Neural cell (in vitro differentiated cells): Measurements from ENCODE around the gene NADK2. TPM values are rescaled to one million over a fixed set of nuclear protein-coding genes. Genes with fewer than 3 reads are reported as not detected.

Source experiments
- H2AFZ ChIP-seq: fragments of 200-600, 300-800 bp; sonication (generic), shearing (Covaris generic); 2 replicates; pipeline ENCODE4 v1.6.0; 2014; ENCODE audit warnings: low read depth, mild to moderate bottlenecking, antibody characterized with exemption, low read length, moderate library complexity
- H3F3A ChIP-seq: fragments of 200-600 bp; shearing (Covaris generic); 2 replicates; pipeline ENCODE4 v1.6.1; 2016; ENCODE audit warnings: mild to moderate bottlenecking, moderate library complexity, mixed read lengths, antibody characterized with exemption, low read length; ENCODE audit not compliant: insufficient read depth, poor library complexity, severe bottlenecking
- H3K27ac ChIP-seq: fragments of 200-600, 300-800 bp; sonication (generic), shearing (Covaris generic); 2 replicates; pipeline ENCODE4 v1.5.1; 2014; ENCODE audit warnings: mild to moderate bottlenecking, low read length, moderate library complexity
- H3K27me3 ChIP-seq: fragments of 300-800, 200-600 bp; sonication (generic), shearing (Covaris generic); 2 replicates; pipeline ENCODE4 v1.6.0; 2014; ENCODE audit warnings: mild to moderate bottlenecking, low read depth, low read length, moderate library complexity; ENCODE audit not compliant: insufficient read depth
- H3K36me3 ChIP-seq: fragments of 300-800, 200-600 bp; sonication (generic), shearing (Covaris generic); 2 replicates; pipeline ENCODE4 v1.5.1; 2014; ENCODE audit warnings: mild to moderate bottlenecking, antibody characterized with exemption, low read length, moderate library complexity; ENCODE audit not compliant: insufficient read depth
- H3K4me2 ChIP-seq: fragments of 300-800, 200-600 bp; sonication (generic), shearing (Covaris generic); 2 replicates; pipeline ENCODE4 v1.6.0; 2014; ENCODE audit warnings: mild to moderate bottlenecking, low read length
- H3K4me3 ChIP-seq: fragments of 300-800, 200-600 bp; sonication (generic), shearing (Covaris generic); 2 replicates; pipeline ENCODE4 v1.5.1; 2014; ENCODE audit warnings: mild to moderate bottlenecking, low read length, moderate library complexity
- H3K79me2 ChIP-seq: fragments of 200-600 bp; shearing (Covaris generic); replicated peaks from 2 replicates; pipeline ENCODE4 v1.6.0; 2014; ENCODE audit warnings: mild to moderate bottlenecking, low read length, moderate library complexity; ENCODE audit not compliant: insufficient read depth
- H3K9ac ChIP-seq: fragments of 300-800, 200-600 bp; sonication (generic), shearing (Covaris generic); 2 replicates; pipeline ENCODE4 v1.6.1; 2016; ENCODE audit warnings: mild to moderate bottlenecking, low read length, mixed read lengths
- H3K9me2 ChIP-seq: fragments of 200-600 bp; shearing (Covaris generic); 2 replicates; pipeline ENCODE4 v1.6.1; 2016; ENCODE audit warnings: mild to moderate bottlenecking, low read length, mixed read lengths; ENCODE audit not compliant: insufficient read depth
- H3K9me3 ChIP-seq: fragments of 200-600, 300-800 bp; sonication (generic), shearing (Covaris generic); 2 replicates; pipeline ENCODE4 v1.6.1; 2016; ENCODE audit warnings: mild to moderate bottlenecking, mixed run types, low read length, moderate library complexity, mixed read lengths
- H4K20me1 ChIP-seq: fragments of 200-600 bp; shearing (Covaris generic); 2 replicates; pipeline ENCODE4 v1.6.1; 2016; ENCODE audit warnings: mild to moderate bottlenecking, mixed run types; ENCODE audit not compliant: insufficient read depth
- CTCF ChIP-seq: fragments of 450-650 bp; IDR thresholded peaks from 2 replicates; pipeline ENCODE4 v1.5.1; 2014; ENCODE audit warnings: antibody characterized with exemption, mild to moderate bottlenecking, moderate library complexity; ENCODE audit not compliant: poor library complexity, severe bottlenecking
- EP300 ChIP-seq: fragments of 450-650 bp; conservative IDR thresholded peaks from 2 replicates; pipeline ENCODE4 v1.6.1; 2014; ENCODE audit warnings: antibody characterized with exemption, mild to moderate bottlenecking, moderate library complexity; ENCODE audit not compliant: poor library complexity, severe bottlenecking
- EZH2 ChIP-seq: fragments of 200-600, 300-800 bp; shearing (Covaris generic), sonication (generic); IDR thresholded peaks from 2 replicates; pipeline ENCODE4 v1.6.1; 2014; ENCODE audit warnings: antibody characterized with exemption, low read length, borderline replicate concordance, mild to moderate bottlenecking; ENCODE audit not compliant: insufficient read depth, poor library complexity, severe bottlenecking
- MXI1 ChIP-seq: fragments of 450-650 bp; conservative IDR thresholded peaks from 2 replicates; pipeline ENCODE4 v1.6.1; 2014; ENCODE audit warnings: antibody characterized with exemption, mild to moderate bottlenecking; ENCODE audit not compliant: poor library complexity, severe bottlenecking
- POLR2AphosphoS5 ChIP-seq: IDR thresholded peaks from 2 replicates; pipeline ENCODE4 v1.6.1; 2012
- RAD21 ChIP-seq: fragments of 450-650 bp; conservative IDR thresholded peaks from 2 replicates; pipeline ENCODE4 v1.6.1; 2014; ENCODE audit warnings: antibody characterized with exemption, mild to moderate bottlenecking, moderate library complexity
- REST ChIP-seq: IDR thresholded peaks from 2 replicates; pipeline ENCODE4 v1.6.1; 2012; ENCODE audit warnings: borderline replicate concordance
- SMC3 ChIP-seq: fragments of 450-650 bp; conservative IDR thresholded peaks from 2 replicates; pipeline ENCODE4 v1.6.1; 2014; ENCODE audit warnings: antibody characterized with exemption, mild to moderate bottlenecking, moderate library complexity; ENCODE audit not compliant: poor library complexity
- TAF1 ChIP-seq: IDR thresholded peaks from 2 replicates; pipeline ENCODE4 v1.6.1; 2012; ENCODE audit warnings: low read depth
- polyA plus RNA-seq: library from polyadenylated mRNA; depleted of rRNA; stranded (reverse); fragments of >200 nt; gene quantifications from 2 replicates; pipeline ENCODE4 v1.2.3, GENCODE V29; 2014

Gene NADK2
- polyA plus RNA-seq, 1 donor from 2014 or later, result 66.8 TPM

GRCh38 chr5:36172599-36172998 lies 69.1 kb downstream of the NADK2 start:
- H3K36me3 ChIP-seq, result peaks cover 11% of the 10 kb centered on the region
- H3K9me3 ChIP-seq, result no peaks in the 10 kb centered on the region
- H4K20me1 ChIP-seq, result no peaks in the 10 kb centered on the region
- no peak overlapping the region for H2AFZ ChIP-seq
- H3K4me3 ChIP-seq, result no peak overlapping the region
- H3K4me2 ChIP-seq, result no peak overlapping the region
- H3K9me2 ChIP-seq, result no peaks in the 10 kb centered on the region
- no peaks in the 10 kb centered on the region for H3K27me3 ChIP-seq
- no peak overlapping the region for H3K9ac ChIP-seq
- H3F3A ChIP-seq, result no peaks in the 10 kb centered on the region
- TF ChIP-seq MXI1, result no peak
- TF ChIP-seq REST, result no peak
- no peak for TF ChIP-seq TAF1
- TF ChIP-seq POLR2AphosphoS5, result no peak
- no peak overlapping the region for H3K27ac ChIP-seq
- no peaks in the 10 kb centered on the region for H3K79me2 ChIP-seq

GRCh38 chr5:36170832-36171424 lies 70.8 kb downstream of the NADK2 start:
- no peaks in the 10 kb centered on the region for H3K27me3 ChIP-seq
- H2AFZ ChIP-seq, result no peak overlapping the region
- TF ChIP-seq TAF1, result no peak
- no peak for TF ChIP-seq RAD21
- no peak for TF ChIP-seq CTCF
- TF ChIP-seq POLR2AphosphoS5, result no peak
- TF ChIP-seq REST, result no peak
- TF ChIP-seq EP300, result no peak
- no peak for TF ChIP-seq EZH2
- TF ChIP-seq SMC3, result no peak
- TF ChIP-seq MXI1, result no peak
- no peaks in the 10 kb centered on the region for H3K79me2 ChIP-seq
- no peaks in the 10 kb centered on the region for H3K9me3 ChIP-seq
- H4K20me1 ChIP-seq, result no peaks in the 10 kb centered on the region
- no peak overlapping the region for H3K9ac ChIP-seq
- H3K27ac ChIP-seq, result no peak overlapping the region
- H3K4me3 ChIP-seq, result no peak overlapping the region
- H3K36me3 ChIP-seq, result peaks cover 11% of the 10 kb centered on the region
- no peaks in the 10 kb centered on the region for H3K9me2 ChIP-seq
- no peaks in the 10 kb centered on the region for H3F3A ChIP-seq
- no peak overlapping the region for H3K4me2 ChIP-seq
